HL-60 (cell line): Measurements from ENCODE around the gene APBB2.

Experiments used
- DNase-seq, 2 experiments: peaks; one replicate each; pipeline ENCODE4 v3.0.0-alpha.2; 2010 to 2020; ENCODE audit warnings: low read depth in 1 of 2, low spot score in 1 of 2
- H3K27ac ChIP-seq: fragments of 250-450 bp; sonication (Bioruptor Pico); replicated peaks from 2 replicates; pipeline ENCODE4 v1.5.1; 2020; ENCODE audit warnings: mild to moderate bottlenecking, moderate library complexity
- H3K27me3 ChIP-seq: fragments of 250-450 bp; sonication (Bioruptor Pico); 2 replicates; pipeline ENCODE4 v1.5.1; 2021; ENCODE audit warnings: mild to moderate bottlenecking, moderate library complexity; ENCODE audit not compliant: insufficient read depth, poor library complexity, severe bottlenecking
- H3K4me3 ChIP-seq: replicated peaks from 2 replicates; pipeline ENCODE4 v1.5.1; 2011; ENCODE audit warnings: mild to moderate bottlenecking, control low read depth, low read length; ENCODE audit not compliant: insufficient read depth
- GABPA ChIP-seq: IDR thresholded peaks from 2 replicates; pipeline ENCODE4 v1.6.1; 2012; ENCODE audit warnings: low read depth
- POLR2AphosphoS5 ChIP-seq: IDR thresholded peaks from 2 replicates; pipeline ENCODE4 v1.6.1; 2012; ENCODE audit warnings: low read depth
- SPI1 ChIP-seq: IDR thresholded peaks from 2 replicates; pipeline ENCODE4 v1.6.1; 2012; ENCODE audit warnings: low read depth, mild to moderate bottlenecking, borderline replicate concordance
- TF ChIP-seq, protein P1 (sequence below): IDR thresholded peaks from one replicate; pipeline ENCODE4 v1.5.1; 2011; ENCODE audit warnings: low read length, control low read depth, inconsistent platforms; ENCODE audit not compliant: insufficient read depth
- TF ChIP-seq, protein P2 (sequence below): IDR thresholded peaks from 2 replicates; pipeline ENCODE4 v1.6.1; 2012; ENCODE audit warnings: low read depth; ENCODE audit not compliant: insufficient replicate concordance

Gene APBB2

DNA sequence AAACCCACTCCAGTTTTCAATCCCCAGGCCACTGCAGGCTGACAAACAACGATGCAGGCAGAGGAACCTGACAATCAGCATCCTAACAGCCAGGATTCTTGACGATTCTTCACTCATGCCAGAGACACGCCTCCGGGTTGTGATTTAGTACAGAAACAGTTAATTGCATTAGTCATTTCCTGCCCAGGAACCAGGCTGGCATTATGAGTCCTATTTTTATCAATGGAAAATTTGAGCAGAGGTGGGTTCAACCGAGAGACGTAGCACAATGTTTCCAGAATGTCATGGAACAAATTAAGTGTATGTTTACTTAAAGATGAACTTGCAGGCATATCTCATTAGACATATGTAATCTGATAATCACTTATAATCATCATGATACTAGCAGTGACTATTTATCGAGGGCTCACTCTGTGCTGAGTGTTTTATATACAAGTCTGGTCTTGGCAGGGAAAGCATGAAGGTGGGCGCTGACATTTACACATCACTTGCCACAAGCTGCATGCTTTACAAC is 304.9 kb downstream of the APBB2 start:
- no peak for DNase-seq

DNA sequence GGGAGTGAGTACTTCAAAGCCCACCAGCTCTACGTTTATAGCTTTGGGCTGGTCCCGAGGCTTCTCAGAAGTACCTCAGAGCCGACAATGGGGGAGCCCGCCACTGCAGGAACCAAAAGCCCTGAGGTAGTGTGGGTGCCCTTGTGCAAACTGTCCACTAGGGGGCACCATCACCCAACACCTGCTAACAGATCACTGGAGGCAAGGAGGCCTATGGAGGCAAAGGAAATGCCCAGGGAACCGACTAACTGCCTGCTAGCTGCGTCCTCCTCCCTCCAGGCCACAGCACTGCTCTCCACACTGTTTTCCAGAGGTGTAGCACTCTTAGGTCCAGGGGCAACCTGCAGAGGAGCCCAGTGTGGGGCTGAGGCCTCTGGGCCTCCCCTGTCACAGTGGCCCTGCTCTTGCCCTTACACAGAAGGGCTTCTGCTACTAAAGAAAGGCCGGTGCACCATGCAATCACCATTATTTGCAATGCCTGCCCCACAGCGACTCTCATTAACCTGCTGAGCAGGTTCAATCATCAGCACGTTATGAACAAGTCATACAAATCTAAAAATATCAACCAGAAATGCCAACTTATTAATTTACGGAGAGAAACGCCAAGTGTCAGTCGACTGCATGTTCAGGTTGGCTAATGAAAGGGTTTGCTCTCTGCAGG is 305.5 kb downstream of the APBB2 start:
- H3K27me3 ChIP-seq, result no peaks in the 10 kb centered on the region
- H3K27ac ChIP-seq, result no peak overlapping the region
- DNase-seq, result peak; percentile 70 to 82
- TF ChIP-seq POLR2AphosphoS5 (no peak), SPI1 (no peak), GABPA (no peak)
- TF ChIP-seq, protein P1, sequence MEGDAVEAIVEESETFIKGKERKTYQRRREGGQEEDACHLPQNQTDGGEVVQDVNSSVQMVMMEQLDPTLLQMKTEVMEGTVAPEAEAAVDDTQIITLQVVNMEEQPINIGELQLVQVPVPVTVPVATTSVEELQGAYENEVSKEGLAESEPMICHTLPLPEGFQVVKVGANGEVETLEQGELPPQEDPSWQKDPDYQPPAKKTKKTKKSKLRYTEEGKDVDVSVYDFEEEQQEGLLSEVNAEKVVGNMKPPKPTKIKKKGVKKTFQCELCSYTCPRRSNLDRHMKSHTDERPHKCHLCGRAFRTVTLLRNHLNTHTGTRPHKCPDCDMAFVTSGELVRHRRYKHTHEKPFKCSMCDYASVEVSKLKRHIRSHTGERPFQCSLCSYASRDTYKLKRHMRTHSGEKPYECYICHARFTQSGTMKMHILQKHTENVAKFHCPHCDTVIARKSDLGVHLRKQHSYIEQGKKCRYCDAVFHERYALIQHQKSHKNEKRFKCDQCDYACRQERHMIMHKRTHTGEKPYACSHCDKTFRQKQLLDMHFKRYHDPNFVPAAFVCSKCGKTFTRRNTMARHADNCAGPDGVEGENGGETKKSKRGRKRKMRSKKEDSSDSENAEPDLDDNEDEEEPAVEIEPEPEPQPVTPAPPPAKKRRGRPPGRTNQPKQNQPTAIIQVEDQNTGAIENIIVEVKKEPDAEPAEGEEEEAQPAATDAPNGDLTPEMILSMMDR, result peak; percentile 88
- H3K4me3 ChIP-seq, result no peak overlapping the region

More for the DNA sequence above, 304.9 kb downstream of the APBB2 start:
- TF ChIP-seq GABPA (no peak), SPI1 (no peak), POLR2AphosphoS5 (no peak)
- TF ChIP-seq, protein P2, sequence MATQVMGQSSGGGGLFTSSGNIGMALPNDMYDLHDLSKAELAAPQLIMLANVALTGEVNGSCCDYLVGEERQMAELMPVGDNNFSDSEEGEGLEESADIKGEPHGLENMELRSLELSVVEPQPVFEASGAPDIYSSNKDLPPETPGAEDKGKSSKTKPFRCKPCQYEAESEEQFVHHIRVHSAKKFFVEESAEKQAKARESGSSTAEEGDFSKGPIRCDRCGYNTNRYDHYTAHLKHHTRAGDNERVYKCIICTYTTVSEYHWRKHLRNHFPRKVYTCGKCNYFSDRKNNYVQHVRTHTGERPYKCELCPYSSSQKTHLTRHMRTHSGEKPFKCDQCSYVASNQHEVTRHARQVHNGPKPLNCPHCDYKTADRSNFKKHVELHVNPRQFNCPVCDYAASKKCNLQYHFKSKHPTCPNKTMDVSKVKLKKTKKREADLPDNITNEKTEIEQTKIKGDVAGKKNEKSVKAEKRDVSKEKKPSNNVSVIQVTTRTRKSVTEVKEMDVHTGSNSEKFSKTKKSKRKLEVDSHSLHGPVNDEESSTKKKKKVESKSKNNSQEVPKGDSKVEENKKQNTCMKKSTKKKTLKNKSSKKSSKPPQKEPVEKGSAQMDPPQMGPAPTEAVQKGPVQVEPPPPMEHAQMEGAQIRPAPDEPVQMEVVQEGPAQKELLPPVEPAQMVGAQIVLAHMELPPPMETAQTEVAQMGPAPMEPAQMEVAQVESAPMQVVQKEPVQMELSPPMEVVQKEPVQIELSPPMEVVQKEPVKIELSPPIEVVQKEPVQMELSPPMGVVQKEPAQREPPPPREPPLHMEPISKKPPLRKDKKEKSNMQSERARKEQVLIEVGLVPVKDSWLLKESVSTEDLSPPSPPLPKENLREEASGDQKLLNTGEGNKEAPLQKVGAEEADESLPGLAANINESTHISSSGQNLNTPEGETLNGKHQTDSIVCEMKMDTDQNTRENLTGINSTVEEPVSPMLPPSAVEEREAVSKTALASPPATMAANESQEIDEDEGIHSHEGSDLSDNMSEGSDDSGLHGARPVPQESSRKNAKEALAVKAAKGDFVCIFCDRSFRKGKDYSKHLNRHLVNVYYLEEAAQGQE, result no peak
- TF ChIP-seq, protein P1, result no peak
- Histone ChIP-seq H3K27me3 (no peaks in the 10 kb centered on the region), H3K4me3 (no peak overlapping the region), H3K27ac (no peak overlapping the region)

DNA sequence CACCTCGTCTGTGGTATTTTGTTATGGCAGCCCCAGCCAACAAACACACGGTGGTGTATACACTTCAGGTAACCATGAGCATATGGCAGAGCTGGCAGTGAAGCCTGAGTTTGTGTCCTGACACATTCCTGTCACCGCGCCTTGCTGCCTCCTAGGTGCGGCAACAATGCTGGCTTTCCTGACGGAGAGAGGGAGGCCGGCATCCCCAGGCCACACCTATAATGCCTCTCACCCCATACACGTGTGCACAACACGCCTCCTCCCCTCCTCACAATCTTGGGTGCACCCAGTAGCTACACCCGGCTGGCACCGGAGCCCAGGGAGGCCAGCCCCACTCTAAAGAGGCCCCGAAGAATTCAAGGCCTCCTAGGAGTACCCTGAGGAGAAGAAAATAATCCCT is 306.0 kb downstream of the APBB2 start:
- no peak for DNase-seq
- TF ChIP-seq, protein P1, result no peak
- TF ChIP-seq GABPA, result no peak
- TF ChIP-seq POLR2AphosphoS5, result no peak
- no peak for TF ChIP-seq SPI1
- TF ChIP-seq, protein P2, result no peak
- H3K4me3 ChIP-seq, result no peak overlapping the region
- H3K27ac ChIP-seq, result no peak overlapping the region
- H3K27me3 ChIP-seq, result no peaks in the 10 kb centered on the region
